GM18502 (cell line): ENCODE results near the gene NADK.
A peak's percentile ranks its signal among the peaks of the same experiment; 100 is the strongest.
"Not testable (repeated sequence)": the region's sequence is repeated elsewhere in the genome, so short reads cannot be mapped to it uniquely, and the experiment has no call there.

ENCODE experiments used
- ATAC-seq: cut with Tn5 transposase; IDR thresholded peaks from one replicate; pipeline ENCODE4 v1.9.1; 2021; ENCODE audit warnings: mild to moderate bottlenecking; ENCODE audit not compliant: unreplicated experiment, poor library complexity

NADK gene

GRCh38 chr1:1749941-1750340 is 28.3 kb downstream of the NADK start:
- not testable (repeated sequence) for ATAC-seq

GRCh38 chr1:1748686-1749321 is 29.5 kb downstream of the NADK start:
- no peak for ATAC-seq

GRCh38 chr1:1746566-1746909 is 31.7 kb downstream of the NADK start:
- peak; percentile 85 for ATAC-seq

GRCh38 chr1:1745651-1746565 is 32.4 kb downstream of the NADK start:
- peak; percentile 74 for ATAC-seq

- not testable (repeated sequence) for ATAC-seq
These were observed 35.7 kb downstream of the NADK start for GRCh38 chr1:1742529-1742928.

- ATAC-seq: not testable (repeated sequence)
These were observed 37.3 kb downstream of the NADK start for GRCh38 chr1:1741013-1741412.

GRCh38 chr1:1738799-1739337 is 39.4 kb downstream of the NADK start:
- not testable (repeated sequence) for ATAC-seq

- ATAC-seq: not testable (repeated sequence)
These were observed 40.3 kb downstream of the NADK start for GRCh38 chr1:1737675-1738590.

- no peak for ATAC-seq
These were observed 45.9 kb downstream of the NADK start for GRCh38 chr1:1732381-1732780.

- ATAC-seq: no peak
These were observed 47.4 kb downstream of the NADK start for GRCh38 chr1:1730870-1731269.

- ATAC-seq: not testable (repeated sequence)
These were observed 48.0 kb downstream of the NADK start for GRCh38 chr1:1730230-1730629.

- not testable (repeated sequence) for ATAC-seq
These were observed 49.0 kb downstream of the NADK start for GRCh38 chr1:1729116-1729816.

- ATAC-seq: not testable (repeated sequence)
These were observed 49.8 kb downstream of the NADK start for GRCh38 chr1:1728308-1729005.

- not testable (repeated sequence) for ATAC-seq
These were observed 51.1 kb downstream of the NADK start for GRCh38 chr1:1727131-1727651.

- ATAC-seq: not testable (repeated sequence)
These were observed 52.2 kb downstream of the NADK start for GRCh38 chr1:1726088-1726487.

- peak; percentile 91 for ATAC-seq
These were observed 54.0 kb downstream of the NADK start, which contains the start of gene CDK11A for GRCh38 chr1:1724035-1724864. Gene CDK11A (minus strand): TSS chr1:1724357. CDS start chr1:1722818, 1,539 bp downstream.

GRCh38 chr1:1721201-1721600 is 57.1 kb downstream of the NADK start:
- ATAC-seq: no peak
